BLaER1 treated with 17β-estradiol and CSF1 and Interleukin-3, amounts not matched to agents 10 nM and 100 nM (cell line): ENCODE results near the gene CENPN.

Source experiments
- H3K27ac ChIP-seq, 11 experiments: shearing (Covaris generic); formaldehyde crosslinking; 2 replicates each; pipeline ENCODE4 v1.8.1; 2022
- H3K27me3 ChIP-seq, 11 experiments: shearing (Covaris generic); formaldehyde crosslinking; 2 replicates each; pipeline ENCODE4 v1.8.1; 2022
- H3K36me3 ChIP-seq, 11 experiments: shearing (Covaris generic); formaldehyde crosslinking; 2 replicates each; pipeline ENCODE4 v1.8.1; 2022
- H3K4me1 ChIP-seq, 10 experiments: shearing (Covaris generic); formaldehyde crosslinking; 2 replicates each; pipeline ENCODE4 v1.8.1; 2022
- H3K4me2 ChIP-seq, 11 experiments: shearing (Covaris generic); formaldehyde crosslinking; 2 replicates each; pipeline ENCODE4 v1.8.1; 2022
- H3K4me3 ChIP-seq, 10 experiments: shearing (Covaris generic); formaldehyde crosslinking; 2 replicates each; pipeline ENCODE4 v1.8.1; 2022
- H3K9ac ChIP-seq, 11 experiments: shearing (Covaris generic); formaldehyde crosslinking; 2 replicates each; pipeline ENCODE4 v1.8.1; 2022
- H3K9me3 ChIP-seq, 11 experiments: shearing (Covaris generic); formaldehyde crosslinking; replicated peaks in 1 of 11; 2 replicates each; pipeline ENCODE4 v1.8.1; 2022
- H4K20me1 ChIP-seq, 11 experiments: shearing (Covaris generic); formaldehyde crosslinking; 2 replicates each; pipeline ENCODE4 v1.8.1; 2022
- Cebpa-rat ChIP-seq, 11 experiments: shearing (Covaris generic); IDR thresholded peaks; 2 replicates each; pipeline ENCODE4 v1.8.1; 2022

Gene CENPN

GRCh38 chr16:81076566-81077075 is 69.6 kb downstream of the CENPN start:
- H3K4me2 ChIP-seq, result peak overlapping the region; percentile 75 to 95 (median 88)
- H3K9ac ChIP-seq, result peak overlapping the region; percentile 78 to 93 (median 87)
- H3K27ac ChIP-seq, result peak overlapping the region; percentile 78 to 93 (median 83); a peak in 20 of 22 replicates
- H3K9me3 ChIP-seq, result no peaks in the 10 kb centered on the region
- H4K20me1 ChIP-seq, result no peaks in the 10 kb centered on the region
- TF ChIP-seq Cebpa-rat (IDR thresholded peaks at IDR 0.05), result no peak
- H3K36me3 ChIP-seq, result peaks cover 0 to 5% (median 0%) of the 10 kb centered on the region in 11 experiments; a peak in 2 of 22 replicates
- H3K4me1 ChIP-seq, result peaks cover 10 to 20% (median 15%) of the 10 kb centered on the region in 10 experiments
- peak overlapping the region; percentile 66 to 79 (median 70) for H3K4me3 ChIP-seq
- no peaks in the 10 kb centered on the region for H3K27me3 ChIP-seq

- peak within 1 kb of the TSS; percentile 66 to 79 (median 70) for H3K4me3 ChIP-seq
- peak within 1 kb of the TSS; percentile 78 to 93 (median 83) for H3K27ac ChIP-seq
Observed at GRCh38 chr16:81077076-81077940, 70.3 kb downstream of the CENPN start, which contains the start of gene C16orf46. TSS of gene C16orf46 (minus strand) at chr16:81077238. CDS start at chr16:81063955, 13,283 bp downstream.

GRCh38 chr16:81080233-81080632 is 73.2 kb downstream of the CENPN start:
- Histone ChIP-seq H3K4me1 (peaks cover 10 to 17% (median 13%) of the 10 kb centered on the region in 10 experiments), H3K9me3 (no peaks in the 10 kb centered on the region), H3K9ac (no peak overlapping the region), H3K27ac (no peak overlapping the region), H4K20me1 (no peaks in the 10 kb centered on the region), H3K36me3 (peaks cover 0 to 24% (median 12%) of the 10 kb centered on the region in 11 experiments; a peak in 17 of 22 replicates), H3K4me2 (no peak overlapping the region), H3K27me3 (no peaks in the 10 kb centered on the region), H3K4me3 (no peak overlapping the region)
- no peak for TF ChIP-seq Cebpa-rat (IDR thresholded peaks at IDR 0.05)

More at GRCh38 chr16:81077076-81077940, 70.3 kb downstream of the CENPN start, which contains the start of gene C16orf46:
- H3K36me3 ChIP-seq, result peaks cover 0 to 5% (median 0%) of the 10 kb centered on the region in 11 experiments; a peak in 2 of 22 replicates
- H3K4me1 ChIP-seq, result peaks cover 10 to 17% (median 13%) of the 10 kb centered on the region in 10 experiments
- peak within 1 kb of the TSS; percentile 78 to 93 (median 87) for H3K9ac ChIP-seq
- no peaks in the 10 kb centered on the region for H4K20me1 ChIP-seq
- H3K4me2 ChIP-seq, result peak within 1 kb of the TSS; percentile 78 to 95 (median 88)
- H3K9me3 ChIP-seq, result no peaks in the 10 kb centered on the region
- no peaks in the 10 kb centered on the region for H3K27me3 ChIP-seq
- TF ChIP-seq Cebpa-rat (IDR thresholded peaks at IDR 0.05), result no peak

- H3K9ac ChIP-seq, result no peak overlapping the region
- H3K36me3 ChIP-seq, result peaks cover 0 to 26% (median 12%) of the 10 kb centered on the region in 11 experiments; a peak in 17 of 22 replicates
- H3K27me3 ChIP-seq, result no peaks in the 10 kb centered on the region
- H3K4me3 ChIP-seq, result no peak overlapping the region
- peak in 7 of 11 experiments; percentile 22 to 73 (median 38); a peak in 9 of 22 replicates for TF ChIP-seq Cebpa-rat (IDR thresholded peaks at IDR 0.05)
- H3K27ac ChIP-seq, result no peak overlapping the region
- no peaks in the 10 kb centered on the region for H4K20me1 ChIP-seq
- peaks cover 8 to 15% (median 11%) of the 10 kb centered on the region in 10 experiments for H3K4me1 ChIP-seq
- no peaks in the 10 kb centered on the region for H3K9me3 ChIP-seq
- no peak overlapping the region for H3K4me2 ChIP-seq
Observed at GRCh38 chr16:81081014-81081413, 74.0 kb downstream of the CENPN start.
